Measurements from ENCODE around the gene EMILIN1. TPM values are rescaled to one million over a fixed set of nuclear protein-coding genes. Genes with fewer than 3 reads are reported as not detected.
A peak's percentile ranks its signal among the peaks of the same experiment; 100 is the strongest.

Gene EMILIN1
- polyA plus RNA-seq, 1 donor: 49.1 TPM

- Histone ChIP-seq H3K9me3 (ENCODE audit: control insufficient read depth, low read depth, low read length) (peaks cover 8% of the 10 kb centered on the region), H3K27me3 (ENCODE audit: control insufficient read depth, insufficient read depth, low read length) (peaks cover 8% of the 10 kb centered on the region), H3K4me1 (ENCODE audit: control insufficient read depth, insufficient read depth, low read length) (peaks cover 7% of the 10 kb centered on the region), H3K27ac (ENCODE audit: low read length) (peak overlapping the region; percentile 66), H3K36me3 (ENCODE audit: control insufficient read depth, insufficient read depth, low read length) (peaks cover 5% of the 10 kb centered on the region), H3K4me3 (ENCODE audit: low read length) (peak overlapping the region; percentile 50)
- no peak for DNase-seq
- no CpG with 5 or more reads among the region's 14 CpGs for WGBS (ENCODE audit: insufficient coverage, low lambda C conversion rate)
These were observed 1.1 kb downstream of the EMILIN1 start for GRCh38 chr2:27079233-27080139.

DNA sequence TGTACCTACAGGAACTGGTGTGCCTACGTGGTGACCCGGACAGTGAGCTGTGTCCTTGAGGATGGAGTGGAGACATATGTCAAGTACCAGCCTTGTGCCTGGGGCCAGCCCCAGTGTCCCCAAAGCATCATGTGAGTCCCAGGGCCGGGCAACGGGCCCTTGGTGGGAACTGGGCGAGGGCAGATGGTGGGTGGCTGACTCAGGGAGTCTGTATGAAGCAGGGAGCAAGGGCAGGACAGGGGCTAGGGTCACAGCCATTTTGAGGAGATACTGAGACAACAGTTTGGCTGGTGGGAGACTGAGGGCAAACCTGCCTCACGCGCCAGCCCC, 1.7 kb downstream of the EMILIN1 start:
- WGBS (ENCODE audit: insufficient coverage, low lambda C conversion rate): no CpG with 5 or more reads among the region's 7 CpGs
- peaks cover 5% of the 10 kb centered on the region for H3K36me3 ChIP-seq (ENCODE audit: control insufficient read depth, insufficient read depth, low read length)
- peaks cover 8% of the 10 kb centered on the region for H3K9me3 ChIP-seq (ENCODE audit: control insufficient read depth, low read depth, low read length)
- peaks cover 9% of the 10 kb centered on the region for H3K4me1 ChIP-seq (ENCODE audit: control insufficient read depth, insufficient read depth, low read length)
- peak overlapping the region; percentile 16 for H3K27ac ChIP-seq (ENCODE audit: low read length)
- peaks cover 8% of the 10 kb centered on the region for H3K27me3 ChIP-seq (ENCODE audit: control insufficient read depth, insufficient read depth, low read length)
- H3K4me3 ChIP-seq (ENCODE audit: low read length): peak overlapping the region; percentile 50
- no peak for DNase-seq

GRCh38 chr2:27080603-27080936, 2.2 kb downstream of the EMILIN1 start:
- no CpG with 5 or more reads among the region's 14 CpGs for WGBS (ENCODE audit: insufficient coverage, low lambda C conversion rate)
- peaks cover 8% of the 10 kb centered on the region for H3K9me3 ChIP-seq (ENCODE audit: control insufficient read depth, low read depth, low read length)
- peaks cover 5% of the 10 kb centered on the region for H3K36me3 ChIP-seq (ENCODE audit: control insufficient read depth, insufficient read depth, low read length)
- H3K27me3 ChIP-seq (ENCODE audit: control insufficient read depth, insufficient read depth, low read length): peaks cover 8% of the 10 kb centered on the region
- no peak for DNase-seq
- peaks cover 13% of the 10 kb centered on the region for H3K4me1 ChIP-seq (ENCODE audit: control insufficient read depth, insufficient read depth, low read length)
- peak overlapping the region; percentile 50 for H3K4me3 ChIP-seq (ENCODE audit: low read length)
- peak overlapping the region; percentile 16 for H3K27ac ChIP-seq (ENCODE audit: low read length)

- H3K36me3 ChIP-seq (ENCODE audit: control insufficient read depth, insufficient read depth, low read length): peaks cover 5% of the 10 kb centered on the region
- WGBS (ENCODE audit: insufficient coverage, low lambda C conversion rate): no CpG with 5 or more reads among the region's 38 CpGs
- no peak for DNase-seq
- no peak overlapping the region for H3K27ac ChIP-seq (ENCODE audit: low read length)
- no peak overlapping the region for H3K4me3 ChIP-seq (ENCODE audit: low read length)
- H3K4me1 ChIP-seq (ENCODE audit: control insufficient read depth, insufficient read depth, low read length): peaks cover 15% of the 10 kb centered on the region
- peaks cover 7% of the 10 kb centered on the region for H3K27me3 ChIP-seq (ENCODE audit: control insufficient read depth, insufficient read depth, low read length)
- H3K9me3 ChIP-seq (ENCODE audit: control insufficient read depth, low read depth, low read length): peaks cover 8% of the 10 kb centered on the region
These were observed 3.8 kb downstream of the EMILIN1 start for GRCh38 chr2:27081984-27082772.

DNA sequence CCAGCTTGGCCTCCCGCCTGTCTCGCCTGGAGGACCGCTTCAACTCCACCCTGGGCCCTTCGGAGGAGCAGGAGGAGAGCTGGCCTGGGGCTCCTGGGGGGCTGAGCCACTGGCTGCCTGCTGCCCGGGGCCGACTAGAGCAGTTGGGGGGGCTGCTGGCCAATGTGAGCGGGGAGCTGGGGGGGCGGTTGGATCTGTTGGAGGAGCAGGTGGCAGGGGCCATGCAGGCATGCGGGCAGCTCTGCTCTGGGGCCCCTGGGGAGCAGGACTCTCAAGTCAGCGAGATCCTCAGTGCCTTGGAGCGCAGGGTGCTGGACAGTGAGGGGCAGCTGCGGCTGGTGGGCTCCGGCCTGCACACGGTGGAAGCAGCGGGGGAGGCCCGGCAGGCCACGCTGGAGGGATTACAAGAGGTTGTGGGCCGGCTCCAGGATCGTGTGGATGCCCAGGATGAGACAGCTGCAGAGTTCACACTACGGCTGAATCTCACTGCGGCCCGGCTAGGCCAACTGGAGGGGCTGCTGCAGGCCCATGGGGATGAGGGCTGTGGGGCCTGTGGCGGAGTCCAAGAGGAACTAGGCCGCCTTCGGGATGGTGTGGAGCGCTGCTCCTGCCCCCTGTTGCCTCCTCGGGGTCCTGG, 4.5 kb downstream of the EMILIN1 start:
- no CpG with 5 or more reads among the region's 27 CpGs for WGBS (ENCODE audit: insufficient coverage, low lambda C conversion rate)

GRCh38 chr2:27083410-27084296, 5.2 kb downstream of the EMILIN1 start:
- peaks cover 5% of the 10 kb centered on the region for H3K9me3 ChIP-seq (ENCODE audit: control insufficient read depth, low read depth, low read length)
- DNase-seq: no peak
- H3K4me3 ChIP-seq (ENCODE audit: low read length): no peak overlapping the region
- H3K27ac ChIP-seq (ENCODE audit: low read length): no peak overlapping the region
- H3K4me1 ChIP-seq (ENCODE audit: control insufficient read depth, insufficient read depth, low read length): peaks cover 15% of the 10 kb centered on the region
- no CpG with 5 or more reads among the region's 20 CpGs for WGBS (ENCODE audit: insufficient coverage, low lambda C conversion rate)
- H3K27me3 ChIP-seq (ENCODE audit: control insufficient read depth, insufficient read depth, low read length): peaks cover 4% of the 10 kb centered on the region
- peaks cover 5% of the 10 kb centered on the region for H3K36me3 ChIP-seq (ENCODE audit: control insufficient read depth, insufficient read depth, low read length)

More for the DNA sequence above, 4.5 kb downstream of the EMILIN1 start:
- Histone ChIP-seq H3K9me3 (ENCODE audit: control insufficient read depth, low read depth, low read length) (peaks cover 8% of the 10 kb centered on the region), H3K27ac (ENCODE audit: low read length) (no peak overlapping the region), H3K36me3 (ENCODE audit: control insufficient read depth, insufficient read depth, low read length) (peaks cover 5% of the 10 kb centered on the region), H3K27me3 (ENCODE audit: control insufficient read depth, insufficient read depth, low read length) (peaks cover 5% of the 10 kb centered on the region), H3K4me3 (ENCODE audit: low read length) (no peak overlapping the region), H3K4me1 (ENCODE audit: control insufficient read depth, insufficient read depth, low read length) (peaks cover 15% of the 10 kb centered on the region)
- no peak for DNase-seq

- Histone ChIP-seq H3K4me3 (ENCODE audit: low read length) (no peak overlapping the region), H3K36me3 (ENCODE audit: control insufficient read depth, insufficient read depth, low read length) (peaks cover 9% of the 10 kb centered on the region), H3K9me3 (ENCODE audit: control insufficient read depth, low read depth, low read length) (no peaks in the 10 kb centered on the region), H3K27me3 (ENCODE audit: control insufficient read depth, insufficient read depth, low read length) (no peaks in the 10 kb centered on the region), H3K4me1 (ENCODE audit: control insufficient read depth, insufficient read depth, low read length) (peaks cover 22% of the 10 kb centered on the region), H3K27ac (ENCODE audit: low read length) (no peak overlapping the region)
- WGBS (ENCODE audit: insufficient coverage, low lambda C conversion rate): no CpG with 5 or more reads among the region's 6 CpGs
- DNase-seq: no peak
These were observed 6.1 kb downstream of the EMILIN1 start for GRCh38 chr2:27084297-27085061.

GRCh38 chr2:27085062-27085672, 6.8 kb downstream of the EMILIN1 start:
- Histone ChIP-seq H3K27me3 (ENCODE audit: control insufficient read depth, insufficient read depth, low read length) (no peaks in the 10 kb centered on the region), H3K27ac (ENCODE audit: low read length) (peak overlapping the region; percentile 81), H3K4me3 (ENCODE audit: low read length) (peak overlapping the region; percentile 58), H3K4me1 (ENCODE audit: control insufficient read depth, insufficient read depth, low read length) (peaks cover 24% of the 10 kb centered on the region), H3K36me3 (ENCODE audit: control insufficient read depth, insufficient read depth, low read length) (peaks cover 9% of the 10 kb centered on the region), H3K9me3 (ENCODE audit: control insufficient read depth, low read depth, low read length) (no peaks in the 10 kb centered on the region)
- no CpG with 5 or more reads among the region's 10 CpGs for WGBS (ENCODE audit: insufficient coverage, low lambda C conversion rate)
- DNase-seq: no peak

- Histone ChIP-seq H3K4me1 (ENCODE audit: control insufficient read depth, insufficient read depth, low read length) (peaks cover 26% of the 10 kb centered on the region), H3K4me3 (ENCODE audit: low read length) (peak overlapping the region; percentile 58), H3K9me3 (ENCODE audit: control insufficient read depth, low read depth, low read length) (no peaks in the 10 kb centered on the region), H3K36me3 (ENCODE audit: control insufficient read depth, insufficient read depth, low read length) (peaks cover 9% of the 10 kb centered on the region), H3K27me3 (ENCODE audit: control insufficient read depth, insufficient read depth, low read length) (no peaks in the 10 kb centered on the region), H3K27ac (ENCODE audit: low read length) (peak overlapping the region; percentile 81)
- no CpG with 5 or more reads among the region's 38 CpGs for WGBS (ENCODE audit: insufficient coverage, low lambda C conversion rate)
- peak; percentile 61 to 85 for DNase-seq
These were observed 7.3 kb downstream of the EMILIN1 start for GRCh38 chr2:27085673-27086089.
